ENCODE results near the gene WNT11.

WNT11 gene

GRCh38 chr11:76169473-76169896 is 36.8 kb downstream of the WNT11 start:
- no peak for DNase-seq

GRCh38 chr11:76167590-76167989 is 38.7 kb downstream of the WNT11 start:
- DNase-seq: no peak

GRCh38 chr11:76166314-76166713 is 40.0 kb downstream of the WNT11 start:
- DNase-seq: no peak

GRCh38 chr11:76164861-76165751 is 41.2 kb downstream of the WNT11 start:
- DNase-seq: no peak

- DNase-seq: no peak
Measured at GRCh38 chr11:76164081-76164480, 42.2 kb downstream of the WNT11 start.

- DNase-seq: no peak
Measured at GRCh38 chr11:76163289-76163880, 42.9 kb downstream of the WNT11 start.

- DNase-seq: no peak
Measured at GRCh38 chr11:76162336-76163288, 43.7 kb downstream of the WNT11 start.

GRCh38 chr11:76161261-76161961 is 44.9 kb downstream of the WNT11 start:
- no peak for DNase-seq

GRCh38 chr11:76160856-76161255 is 45.4 kb downstream of the WNT11 start:
- DNase-seq: no peak

- no peak for DNase-seq
Measured at GRCh38 chr11:76159983-76160661, 46.2 kb downstream of the WNT11 start.

- DNase-seq: no peak
Measured at GRCh38 chr11:76159303-76159937, 46.9 kb downstream of the WNT11 start.

- no peak for DNase-seq
Measured at GRCh38 chr11:76158394-76159302, 47.7 kb downstream of the WNT11 start.

GRCh38 chr11:76157891-76158290 is 48.4 kb downstream of the WNT11 start:
- no peak for DNase-seq

GRCh38 chr11:76156971-76157427 is 49.3 kb downstream of the WNT11 start:
- DNase-seq: no peak

- DNase-seq: no peak
Measured at GRCh38 chr11:76155500-76156227, 50.6 kb downstream of the WNT11 start.

GRCh38 chr11:76153571-76153923 is 52.8 kb downstream of the WNT11 start:
- DNase-seq: no peak

- no peak for DNase-seq
Measured at GRCh38 chr11:76152741-76153570, 53.3 kb downstream of the WNT11 start.

GRCh38 chr11:76152086-76152681 is 54.1 kb downstream of the WNT11 start:
- DNase-seq: peak; percentile 43
